Kidney epithelial cell (primary cell): Measurements from ENCODE around the gene ZNF438. TPM values are rescaled to one million over a fixed set of nuclear protein-coding genes. Genes with fewer than 3 reads are reported as not detected.
"Not testable (repeated sequence)": the region's sequence is repeated elsewhere in the genome, so short reads cannot be mapped to it uniquely, and the experiment has no call there.

ENCODE experiments used
- DNase-seq: peaks from one replicate; pipeline ENCODE4 v3.0.0-alpha.2; 2010; ENCODE audit warnings: low read depth
- H3K27me3 ChIP-seq: 2 replicates; pipeline ENCODE4 v1.6.0; 2011; ENCODE audit warnings: low read length; ENCODE audit not compliant: control insufficient read depth, insufficient read depth
- H3K36me3 ChIP-seq: 2 replicates; pipeline ENCODE4 v1.5.1; 2011; ENCODE audit warnings: low read length; ENCODE audit not compliant: control insufficient read depth, insufficient read depth
- H3K4me3 ChIP-seq: 2 replicates; pipeline ENCODE4 v1.5.1; 2011; ENCODE audit warnings: low read depth, mild to moderate bottlenecking, control low read depth, low read length
- CTCF ChIP-seq: IDR thresholded peaks from 2 replicates; pipeline ENCODE4 v1.5.1; 2011; ENCODE audit warnings: mild to moderate bottlenecking, moderate library complexity, low read length, control low read depth, inconsistent platforms; ENCODE audit not compliant: insufficient read depth, poor library complexity, severe bottlenecking
- total RNA-seq: library from RNA; depleted of rRNA; stranded (reverse); fragments of >200 nt; gene quantifications from 2 replicates; pipeline ENCODE4 v1.2.3, GENCODE V29; 2015

ZNF438 gene
- total RNA-seq, 1 donor from 2014 or later, result 3.3 TPM

GRCh38 chr10:31058795-31059703, 27.4 kb upstream of the ZNF438 start:
- Histone ChIP-seq H3K36me3 (no peaks in the 10 kb centered on the region), H3K4me3 (no peak overlapping the region), H3K27me3 (no peaks in the 10 kb centered on the region)
- DNase-seq, result no peak
- no peak for TF ChIP-seq CTCF

- H3K36me3 ChIP-seq, DNase-seq, H3K4me3 ChIP-seq, H3K27me3 ChIP-seq: not testable (repeated sequence)
Observed at GRCh38 chr10:31056678-31057077, 25.0 kb upstream of the ZNF438 start.

GRCh38 chr10:31055573-31056251, 24.0 kb upstream of the ZNF438 start:
- no peak for DNase-seq
- Histone ChIP-seq H3K27me3 (no peaks in the 10 kb centered on the region), H3K4me3 (no peak overlapping the region), H3K36me3 (no peaks in the 10 kb centered on the region)
- no peak for TF ChIP-seq CTCF

- Histone ChIP-seq H3K36me3 (no peaks in the 10 kb centered on the region), H3K27me3 (no peaks in the 10 kb centered on the region), H3K4me3 (no peak overlapping the region)
- no peak for TF ChIP-seq CTCF
- peak; percentile 50 for DNase-seq
Observed at GRCh38 chr10:31051703-31052102, 20.0 kb upstream of the ZNF438 start.

GRCh38 chr10:31042670-31043069, 11.0 kb upstream of the ZNF438 start:
- Histone ChIP-seq H3K27me3 (no peaks in the 10 kb centered on the region), H3K36me3 (no peaks in the 10 kb centered on the region), H3K4me3 (no peak overlapping the region)
- no peak for TF ChIP-seq CTCF
- DNase-seq, result no peak

- DNase-seq, result no peak
- H3K4me3 ChIP-seq, result no peak overlapping the region
- no peaks in the 10 kb centered on the region for H3K36me3 ChIP-seq
- H3K27me3 ChIP-seq, result no peaks in the 10 kb centered on the region
- no peak for TF ChIP-seq CTCF
Observed at GRCh38 chr10:31041011-31041410, 9.3 kb upstream of the ZNF438 start.

- not testable (repeated sequence) for H3K36me3 ChIP-seq, DNase-seq, H3K4me3 ChIP-seq, H3K27me3 ChIP-seq
Observed at GRCh38 chr10:31039006-31039405, 7.3 kb upstream of the ZNF438 start.
